GM10248 (cell line): Measurements from ENCODE around the gene CLCN7.
A peak's percentile ranks its signal among the peaks of the same experiment; 100 is the strongest.

Experiments
- CTCF ChIA-PET: fragments of 300-600 bp; sonication (Branson Sonifier 250); formaldehyde crosslinking; extraction: SDS; loops from one replicate; lab custom pipeline; 2021; ENCODE audit warnings: antibody characterized with exemption; lab: Yijun Ruan, JAX
- POLR2A ChIA-PET: fragments of 350-650 bp; sonication (Branson Sonifier 250); formaldehyde crosslinking; extraction: SDS; loops from one replicate; lab custom pipeline; 2020; ENCODE audit warnings: antibody characterized with exemption; lab: Yijun Ruan, JAX
- DNase-seq: peaks from one replicate; pipeline ENCODE4 v3.0.0; 2012; ENCODE audit errors: extremely low spot score
- TF ChIP-seq, protein P1 (sequence below): IDR thresholded peaks from 2 replicates; pipeline ENCODE4 v1.5.1; 2012; ENCODE audit warnings: mild to moderate bottlenecking, low read depth; ENCODE audit errors: extremely low read depth, missing control alignments, control extremely low read depth

Gene CLCN7

DNA sequence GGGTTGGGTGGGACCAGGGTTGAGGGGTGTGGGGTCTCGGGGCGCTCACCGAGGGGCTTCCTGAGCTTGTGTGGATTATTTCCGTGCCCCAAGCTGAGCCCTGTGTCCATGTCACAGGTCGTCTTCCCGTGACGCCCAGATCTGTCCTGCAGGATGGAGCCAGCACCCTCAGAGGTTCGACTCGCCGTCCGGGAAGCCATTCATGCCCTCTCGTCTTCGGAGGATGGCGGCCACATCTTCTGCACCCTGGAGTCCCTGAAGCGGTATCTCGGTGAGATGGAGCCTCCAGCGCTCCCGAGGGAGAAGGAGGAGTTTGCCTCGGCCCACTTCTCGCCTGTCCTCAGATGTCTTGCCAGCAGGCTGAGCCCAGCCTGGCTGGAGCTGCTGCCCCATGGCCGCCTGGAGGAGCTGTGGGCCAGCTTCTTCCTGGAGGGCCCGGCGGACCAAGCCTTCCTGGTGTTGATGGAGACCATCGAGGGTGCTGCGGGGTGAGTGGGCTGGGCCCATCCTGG lies 19.4 kb upstream of the CLCN7 start:
- TF ChIP-seq, protein P1, sequence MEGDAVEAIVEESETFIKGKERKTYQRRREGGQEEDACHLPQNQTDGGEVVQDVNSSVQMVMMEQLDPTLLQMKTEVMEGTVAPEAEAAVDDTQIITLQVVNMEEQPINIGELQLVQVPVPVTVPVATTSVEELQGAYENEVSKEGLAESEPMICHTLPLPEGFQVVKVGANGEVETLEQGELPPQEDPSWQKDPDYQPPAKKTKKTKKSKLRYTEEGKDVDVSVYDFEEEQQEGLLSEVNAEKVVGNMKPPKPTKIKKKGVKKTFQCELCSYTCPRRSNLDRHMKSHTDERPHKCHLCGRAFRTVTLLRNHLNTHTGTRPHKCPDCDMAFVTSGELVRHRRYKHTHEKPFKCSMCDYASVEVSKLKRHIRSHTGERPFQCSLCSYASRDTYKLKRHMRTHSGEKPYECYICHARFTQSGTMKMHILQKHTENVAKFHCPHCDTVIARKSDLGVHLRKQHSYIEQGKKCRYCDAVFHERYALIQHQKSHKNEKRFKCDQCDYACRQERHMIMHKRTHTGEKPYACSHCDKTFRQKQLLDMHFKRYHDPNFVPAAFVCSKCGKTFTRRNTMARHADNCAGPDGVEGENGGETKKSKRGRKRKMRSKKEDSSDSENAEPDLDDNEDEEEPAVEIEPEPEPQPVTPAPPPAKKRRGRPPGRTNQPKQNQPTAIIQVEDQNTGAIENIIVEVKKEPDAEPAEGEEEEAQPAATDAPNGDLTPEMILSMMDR: peak; percentile 16
- ChIA-PET POLR2A (no interaction called here), CTCF (no interaction called here)
- no peak for DNase-seq

DNA sequence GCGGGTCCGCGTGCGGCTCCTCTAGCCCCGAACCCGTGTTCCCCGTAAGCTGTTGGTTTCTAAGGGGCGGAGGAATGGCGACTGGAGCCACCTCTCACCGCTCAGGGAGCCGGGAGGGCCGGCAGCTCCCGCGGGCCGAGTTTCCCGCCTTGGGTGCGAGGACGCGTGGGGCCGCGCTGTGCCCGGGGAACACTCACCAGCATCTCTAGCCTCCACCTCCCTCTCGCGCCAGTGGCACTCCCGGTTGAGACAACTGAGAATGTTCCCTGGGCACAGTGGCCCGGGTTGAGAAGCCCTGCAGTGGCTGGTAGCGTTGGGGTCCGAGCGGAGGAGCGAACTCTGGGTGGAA lies 18.9 kb upstream of the CLCN7 start:
- peak; percentile 54 for DNase-seq
- TF ChIP-seq, protein P1: no peak
- ChIA-PET CTCF (no interaction called here), POLR2A (no interaction called here)

DNA sequence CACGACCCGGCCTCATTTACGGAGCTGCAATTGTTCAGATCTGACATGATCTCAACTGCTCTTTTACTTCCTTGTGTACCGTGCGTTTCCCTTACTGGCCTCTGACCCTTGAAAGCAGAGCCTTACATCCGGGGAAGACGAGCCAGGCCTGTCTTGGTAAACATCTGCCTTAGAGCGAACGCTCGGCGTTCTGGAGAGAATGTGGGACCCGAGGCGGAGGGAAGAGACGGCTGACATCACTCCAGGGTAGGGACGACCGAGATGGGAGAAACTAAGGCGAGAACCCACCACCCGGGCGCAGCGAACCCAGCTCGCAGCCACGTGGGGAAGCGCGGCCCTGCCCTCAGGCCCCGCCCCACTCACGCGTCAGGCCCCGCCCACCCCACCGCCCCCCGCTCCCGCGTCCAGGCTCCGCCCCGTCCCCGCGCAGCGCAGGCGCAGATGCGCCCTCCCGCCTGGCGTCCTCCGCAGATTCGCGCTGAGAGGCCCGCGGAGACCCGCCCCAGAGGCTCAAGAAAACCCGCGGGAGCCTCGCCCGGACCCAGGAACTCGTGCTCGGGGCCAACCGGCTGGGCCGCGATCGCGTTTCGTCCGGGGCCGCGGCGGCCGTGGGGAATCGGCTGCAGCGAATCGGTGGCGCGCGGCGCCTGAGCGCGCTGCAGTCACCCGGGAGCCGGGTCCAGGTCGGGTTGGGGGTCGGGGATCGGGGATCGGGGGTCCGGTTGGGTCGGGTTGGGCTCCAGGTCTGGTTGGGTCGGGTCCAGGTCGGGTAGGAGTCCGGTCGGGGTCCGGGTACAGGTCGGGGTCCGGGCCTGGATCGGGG lies 18.3 kb upstream of the CLCN7 start, which contains the start of gene TELO2:
TSS of gene TELO2 (plus strand) at position 438 of the 823 bp plus-strand sequence. CDS start 922 bp downstream, outside the sequence.
- TF ChIP-seq, protein P1: no peak
- ChIA-PET POLR2A (interaction anchor here (0.6 kb wide), 1 partner anchor 867 kb away, joined by 5 read pairs; no protein-coding TSS in a partner anchor), CTCF (no interaction called here)
- DNase-seq: peak; percentile 99

DNA sequence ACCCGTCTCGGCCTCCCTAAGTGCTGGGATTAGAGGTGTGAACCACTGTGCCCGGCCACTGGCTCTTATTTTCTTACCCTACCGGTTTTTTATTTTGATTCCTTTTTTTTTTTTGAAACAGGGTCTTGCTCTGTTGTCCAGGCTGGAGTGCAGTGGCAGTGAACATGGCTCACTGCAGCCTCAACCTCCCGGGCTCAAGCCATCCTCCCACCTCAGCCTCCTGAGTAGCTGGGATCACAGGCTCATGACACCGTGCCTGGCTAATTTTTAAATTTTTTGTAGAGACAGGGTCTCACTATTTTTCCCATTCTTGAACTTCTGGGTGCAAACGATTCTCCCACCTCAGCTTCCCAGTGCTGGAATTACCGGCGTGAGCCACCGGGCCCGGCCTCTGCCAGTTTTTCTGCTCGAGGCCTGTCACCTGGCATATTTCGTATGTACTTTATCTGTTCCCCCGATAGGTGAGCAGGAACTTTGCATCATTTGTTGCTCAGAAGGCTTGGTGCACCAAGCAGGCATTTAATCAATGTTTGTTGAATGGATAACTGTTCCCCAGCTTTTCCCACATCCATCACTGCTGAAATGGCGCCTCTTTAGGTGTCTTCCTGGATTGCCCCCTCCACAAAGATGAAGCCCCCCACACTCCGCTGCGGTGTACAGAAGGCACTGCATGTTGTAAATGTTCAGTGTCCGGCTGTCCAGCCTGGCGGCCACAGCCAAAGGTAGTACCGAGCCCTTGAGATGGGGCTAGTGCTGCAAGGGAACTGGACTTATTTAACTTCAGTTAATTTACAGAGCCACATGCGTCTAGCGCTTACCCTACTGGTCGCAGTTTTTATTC lies 17.5 kb upstream of the CLCN7 start:
- DNase-seq: no peak
- ChIA-PET CTCF (interaction anchor here (0.6 kb wide), 1 partner anchor 132 kb away, joined by 3 read pairs; no protein-coding TSS in a partner anchor), POLR2A (interaction anchor here (0.6 kb wide), 1 partner anchor 868 kb away, joined by 5 read pairs; no protein-coding TSS in a partner anchor)
- TF ChIP-seq, protein P1: no peak

DNA sequence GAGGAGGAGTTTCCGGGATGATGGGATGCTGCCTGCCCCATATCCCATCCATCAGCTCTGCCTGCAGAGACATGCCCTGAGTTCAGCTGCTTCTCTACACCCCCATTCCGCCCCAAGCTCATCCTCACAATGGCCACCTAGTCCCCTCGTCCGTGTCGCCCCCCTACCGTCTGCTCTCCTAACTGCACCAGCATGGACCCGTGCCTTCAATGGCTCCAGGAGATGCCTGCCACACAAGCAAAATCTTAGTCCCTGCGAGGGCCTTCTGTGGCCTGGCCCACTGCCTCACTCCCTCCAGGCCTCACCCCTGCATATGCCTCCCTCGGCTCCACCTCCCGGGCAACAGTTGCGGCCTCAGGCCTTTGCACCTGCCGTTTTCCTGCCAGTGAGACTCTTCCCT lies 16.5 kb upstream of the CLCN7 start:
- no peak for DNase-seq
- CTCF ChIA-PET: interaction anchor here (0.6 kb wide), 1 partner anchor 131 kb away, joined by 3 read pairs; no protein-coding TSS in a partner anchor
- TF ChIP-seq, protein P1: no peak
- POLR2A ChIA-PET: no interaction called here

DNA sequence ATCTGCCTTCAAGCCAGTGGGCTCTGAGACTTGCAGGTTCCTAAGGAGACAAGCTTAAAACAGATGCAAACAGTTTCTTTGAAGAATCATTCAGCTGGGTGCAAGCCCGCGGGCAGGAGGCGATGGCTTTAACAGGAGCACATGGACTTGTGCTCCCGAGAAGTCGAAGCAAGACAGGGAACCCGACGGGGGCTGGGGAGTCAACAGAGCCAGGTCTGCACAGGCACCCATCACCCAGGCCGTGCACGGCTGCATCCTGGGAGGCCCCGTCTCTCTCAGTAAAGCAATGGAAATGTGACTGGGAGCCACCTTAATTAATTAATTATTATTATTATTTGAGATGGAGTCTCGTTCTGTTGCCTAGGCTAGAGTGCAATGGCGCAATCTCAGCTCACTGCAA lies 14.2 kb upstream of the CLCN7 start:
- ChIA-PET POLR2A (no interaction called here), CTCF (no interaction called here)

More for the DNA sequence above, 14.2 kb upstream of the CLCN7 start:
- no peak for DNase-seq
- TF ChIP-seq, protein P1: no peak
